Adipose tissue (tissue), 3 donors: ENCODE measurements around the gene PPP5C. TPM values are rescaled to one million over a fixed set of nuclear protein-coding genes. Genes with fewer than 3 reads are reported as not detected.
"Not testable (repeated sequence)": the region's sequence is repeated elsewhere in the genome, so short reads cannot be mapped to it uniquely, and the experiment has no call there.

Experiments
- H3K27ac ChIP-seq: one replicate; pipeline ENCODE4 v1.5.1; 2013; ENCODE audit warnings: low read depth, low read length
- WGBS, 3 donors: extraction: QIAGEN DNeasy Blood & Tissue Kit; methylation state at CpG; one replicate each; pipeline ENCODE4 v1.1.7; 2013; 5-methylcytosine and 5-hydroxymethylcytosine counted together
- polyA plus RNA-seq, 3 donors: library from polyadenylated mRNA; stranded (reverse); fragments of 200-250 nt; gene quantifications; one replicate each; pipeline ENCODE4 v1.2.3, GENCODE V29; 2013
- donor health status: healthy with polysubstance abuse.
- donor health status: Bipolar disorder and iron deficiency.
- donor health status: healthy.

PPP5C gene
- polyA plus RNA-seq, 3 donors = 22.2 to 38.3 (median 28.1) TPM

DNA sequence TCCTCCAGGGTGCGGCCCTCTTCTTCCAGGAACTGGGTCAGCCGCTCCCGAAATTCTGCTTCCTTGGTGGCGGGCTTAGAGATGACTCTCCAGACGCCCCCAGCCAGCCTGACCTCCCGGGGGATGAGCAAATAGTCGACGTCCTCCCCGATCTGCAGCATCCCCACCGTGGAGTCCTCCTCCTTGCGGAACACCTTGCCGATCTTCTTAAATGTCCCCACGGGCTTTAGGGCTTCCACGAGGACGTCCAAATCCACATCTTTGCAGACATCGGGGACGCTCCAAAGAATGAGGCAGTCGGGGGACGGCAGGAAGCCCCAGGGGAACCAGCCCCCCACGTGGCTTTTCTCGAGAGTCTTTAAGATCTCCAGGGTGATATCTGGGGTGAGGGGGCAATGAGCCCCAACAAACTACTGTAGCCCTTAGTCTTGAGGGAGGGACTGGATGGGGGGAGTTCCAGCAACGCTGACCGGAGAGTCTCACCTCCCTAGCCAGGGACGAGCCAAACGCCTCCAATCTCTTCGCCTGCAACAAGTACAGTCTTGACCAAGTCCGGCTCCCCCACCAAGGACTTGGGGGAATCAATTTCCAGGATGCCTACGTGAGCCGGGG is 65.9 kb downstream of the PPP5C start:
- no peak overlapping the region for H3K27ac ChIP-seq
- WGBS, 3 donors = 5 to 16% (median 11%) methylated on average over 29 of the region's 29 CpGs

DNA sequence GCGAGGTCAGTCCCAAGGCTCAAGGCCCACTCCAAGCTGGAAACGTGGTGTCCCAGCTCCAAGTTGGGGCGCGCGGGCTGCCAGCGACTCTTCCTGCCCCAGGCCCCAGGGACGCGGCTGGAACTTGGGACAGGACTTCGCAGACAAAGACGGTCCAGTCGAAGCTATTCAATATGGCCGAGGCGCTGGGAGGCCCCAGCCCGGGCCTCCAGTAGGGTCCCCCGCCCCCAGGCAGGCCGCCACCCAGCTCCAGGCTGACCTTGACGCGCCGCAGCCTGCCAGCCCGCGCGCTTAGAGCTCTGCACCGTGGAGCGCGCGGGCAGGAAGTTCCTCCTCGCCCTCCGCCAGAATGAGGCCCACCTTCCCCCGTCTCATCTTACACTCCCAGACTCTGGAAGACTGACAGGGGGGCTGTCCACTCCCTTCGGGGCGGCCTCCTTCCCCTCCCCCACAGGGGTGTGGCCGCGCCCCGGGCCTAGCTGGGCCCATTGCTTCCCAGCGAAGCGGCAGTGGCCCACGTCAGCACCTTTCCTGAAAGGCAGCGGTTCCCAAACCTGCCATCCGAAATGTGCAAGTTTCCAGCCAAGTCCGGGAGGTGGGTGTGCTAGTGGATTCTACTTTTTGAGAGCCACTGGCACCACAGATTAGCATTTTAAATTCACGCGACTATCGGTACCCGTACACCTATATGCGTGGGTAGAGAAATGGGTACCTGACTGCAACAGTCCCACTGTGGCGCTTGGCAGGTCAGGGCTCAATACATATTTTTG is 66.6 kb downstream of the PPP5C start, which contains the start of gene CCDC8:
CCDC8 (minus strand) TSS at position 303 of the 770 bp plus-strand sequence. CDS start 754 bp downstream, outside the sequence.
- 12 to 14% (median 12%) methylated on average over 39 to 46 of the region's 46 CpGs for WGBS, 3 donors
- no peak within 1 kb of the TSS for H3K27ac ChIP-seq

DNA sequence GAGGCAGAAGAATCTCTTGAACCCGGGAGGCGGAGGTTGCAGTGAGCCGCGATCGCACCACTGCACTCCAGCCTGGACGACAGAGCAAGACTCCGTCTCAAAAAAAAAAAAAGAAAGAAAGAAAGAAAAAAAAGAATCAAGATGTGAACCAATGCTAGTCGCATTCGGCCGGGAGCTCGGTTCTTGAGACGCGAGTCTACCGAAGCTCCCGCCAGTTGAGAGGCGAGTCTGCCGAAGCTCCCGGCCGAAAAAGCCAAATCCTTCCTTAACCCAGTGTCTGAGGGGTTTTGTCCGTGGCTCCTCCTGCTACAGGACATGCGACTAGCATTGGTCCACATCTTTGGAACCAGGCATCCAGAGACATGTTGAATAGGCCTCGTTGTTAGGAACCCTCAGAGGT is 68.0 kb downstream of the PPP5C start:
- not testable (repeated sequence) for H3K27ac ChIP-seq
- WGBS, 3 donors = 91 to 97% (median 95%) methylated on average over 22 of the region's 22 CpGs

DNA sequence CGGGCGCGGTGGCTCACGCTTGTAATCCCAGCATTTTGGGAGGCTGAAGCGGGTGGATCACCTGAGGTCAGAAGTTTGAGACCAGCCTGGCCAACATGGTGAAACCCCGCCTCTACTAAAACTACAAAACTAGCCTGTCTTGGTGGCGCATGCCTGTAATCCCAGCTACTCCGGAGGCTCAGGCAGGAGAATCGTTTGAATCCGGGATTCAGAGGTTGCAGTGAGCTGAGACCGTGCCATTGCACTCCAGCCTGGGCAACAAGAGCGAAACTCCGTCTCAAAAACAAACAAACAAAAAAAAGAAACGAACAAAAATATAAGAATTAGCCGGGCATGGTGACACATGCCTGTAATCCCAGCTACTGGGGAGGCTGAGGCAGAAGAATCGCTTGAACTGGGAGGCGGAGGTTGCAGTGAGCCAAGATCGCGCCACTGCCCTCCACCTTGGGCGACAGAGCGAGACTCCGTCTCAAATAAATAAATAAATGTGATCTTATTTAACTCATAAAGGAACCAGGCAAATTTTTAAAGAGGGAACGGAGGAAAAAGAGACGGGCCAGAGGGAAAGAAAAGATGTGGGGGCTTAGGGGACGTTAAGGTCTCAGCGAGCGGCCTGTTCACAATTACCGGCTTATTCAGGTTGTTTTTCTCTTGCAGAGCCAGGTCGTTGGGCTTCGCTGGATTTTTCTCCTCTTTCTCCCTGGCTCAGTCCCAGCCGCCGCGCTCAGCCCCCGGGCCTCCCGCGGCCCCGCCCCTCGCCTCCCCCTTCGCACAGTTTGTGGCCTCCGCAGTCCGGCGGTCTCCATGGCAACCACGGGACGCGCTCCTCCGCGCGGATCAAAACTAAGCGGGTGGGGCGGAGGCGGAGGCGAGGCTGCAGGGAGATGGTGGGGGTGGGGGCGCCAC is 69.2 kb downstream of the PPP5C start:
- 20 to 27% (median 25%) methylated on average over 53 of the region's 53 CpGs for WGBS, 3 donors
- not testable (repeated sequence) for H3K27ac ChIP-seq

DNA sequence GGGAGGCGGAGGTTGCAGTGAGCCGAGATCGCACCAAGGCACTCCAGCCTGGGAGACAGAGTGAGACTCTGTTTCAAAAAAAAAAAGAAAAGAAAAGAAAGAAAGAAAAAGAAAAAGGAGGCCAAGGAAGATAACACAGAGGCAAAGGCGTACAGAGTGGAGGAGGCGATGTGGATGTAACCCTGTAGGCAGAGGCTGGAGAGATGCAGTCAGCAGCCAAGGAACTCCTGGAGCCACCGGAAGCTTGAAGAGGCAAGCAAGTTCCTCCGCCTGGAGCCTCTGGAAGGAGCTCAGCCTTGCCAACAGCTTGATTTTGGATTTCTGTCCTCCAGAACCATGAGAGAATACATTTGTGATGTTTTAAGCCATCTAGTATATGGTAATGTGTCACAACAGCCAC is 73.2 kb downstream of the PPP5C start:
- H3K27ac ChIP-seq = no peak overlapping the region
- 75 to 80% (median 76%) methylated on average over 7 of the region's 7 CpGs for WGBS, 3 donors

GRCh38 chr19:46422344-46422743 is 75.5 kb downstream of the PPP5C start:
- no peak overlapping the region for H3K27ac ChIP-seq
- WGBS, 3 donors = 73 to 84% (median 81%) methylated on average over 2 of the region's 2 CpGs

DNA sequence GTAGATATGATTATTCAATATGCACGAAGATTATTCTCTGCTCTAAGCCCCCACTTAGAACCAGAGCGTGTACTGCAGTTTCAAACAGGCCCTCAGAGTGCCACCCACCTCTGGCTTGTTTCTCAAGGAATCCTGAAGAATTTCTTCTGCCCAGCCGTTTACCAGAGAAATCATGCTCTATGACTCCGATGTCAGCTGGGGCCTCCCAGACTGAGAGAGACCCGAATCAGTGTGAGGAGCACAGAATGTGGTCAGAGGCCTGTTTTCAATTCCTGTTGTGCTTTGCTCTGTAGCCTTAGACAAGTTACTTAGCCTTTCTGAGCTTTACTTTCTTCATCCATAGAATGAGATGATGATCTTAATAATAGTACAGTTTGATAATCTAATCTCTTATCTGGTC is 76.3 kb downstream of the PPP5C start:
- WGBS, 3 donors = 66 to 88% (median 75%) methylated on average over 5 of the region's 5 CpGs
- H3K27ac ChIP-seq = no peak overlapping the region

DNA sequence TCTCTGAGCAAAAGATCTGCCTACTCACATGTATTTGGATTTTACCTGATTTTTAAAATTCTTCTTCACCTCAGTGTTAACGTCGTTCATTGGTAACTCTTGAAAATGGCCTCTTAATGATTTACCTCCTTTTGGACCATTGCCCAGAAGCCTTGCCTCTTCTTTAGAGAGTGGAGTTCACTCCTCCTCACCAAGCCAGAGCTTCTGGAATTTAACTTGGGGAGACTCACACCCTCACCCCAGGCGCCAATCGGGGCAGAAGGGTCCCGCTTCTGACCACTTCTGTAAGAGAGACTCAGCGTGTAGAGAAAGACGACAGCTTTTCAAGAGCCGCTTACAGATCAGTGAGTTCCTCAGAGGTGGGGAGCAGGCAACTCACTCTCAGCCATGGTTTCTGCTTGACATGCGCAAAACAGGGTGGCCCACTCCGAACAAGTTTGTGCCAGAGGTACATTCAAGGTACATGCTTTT is 79.2 kb downstream of the PPP5C start:
- H3K27ac ChIP-seq = no peak overlapping the region
- 2 to 15% (median 2%) methylated on average over 10 of the region's 10 CpGs for WGBS, 3 donors

- no peak overlapping the region for H3K27ac ChIP-seq
- 1 to 3% (median 2%) methylated on average over 32 of the region's 32 CpGs for WGBS, 3 donors
Observed at GRCh38 chr19:46426506-46427162, 79.7 kb downstream of the PPP5C start.

DNA sequence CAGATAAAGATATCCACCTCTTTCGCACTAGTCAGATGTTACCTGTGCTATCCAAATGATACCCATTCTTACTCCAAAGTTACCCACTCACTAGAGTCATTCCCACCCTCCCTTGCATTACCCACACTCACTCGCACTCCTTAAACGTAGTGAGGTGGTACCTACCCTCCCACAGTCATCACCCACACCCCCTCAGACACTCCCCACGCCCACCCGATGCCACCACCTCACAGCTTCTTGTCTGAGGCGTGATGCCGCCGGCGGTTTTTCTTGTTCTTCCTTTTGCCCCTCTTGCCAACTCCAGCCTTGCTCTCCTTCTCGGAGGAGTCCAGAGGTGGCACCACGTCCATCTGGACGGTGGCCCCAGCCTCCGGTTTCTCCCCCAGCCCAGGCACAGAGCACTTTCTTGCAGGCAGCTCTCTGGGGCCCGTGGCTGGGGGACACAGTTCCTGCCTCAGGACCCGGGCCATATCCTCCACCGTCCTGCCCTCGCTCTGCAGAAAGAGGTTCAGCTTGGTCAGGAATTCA is 80.7 kb downstream of the PPP5C start:
- no peak overlapping the region for H3K27ac ChIP-seq
- WGBS, 3 donors = 82 to 88% (median 83%) methylated on average over 17 of the region's 17 CpGs

- WGBS, 3 donors = 25 to 32% (median 27%) methylated on average over 49 to 52 of the region's 52 CpGs
- H3K27ac ChIP-seq = no peak within 1 kb of the TSS
Observed at GRCh38 chr19:46428239-46429135, 81.6 kb downstream of the PPP5C start, which contains the start of gene PNMA8C. Gene PNMA8C, minus strand, starts transcription at chr19:46428936. Its CDS starts 577 bp downstream, at chr19:46428359.

DNA sequence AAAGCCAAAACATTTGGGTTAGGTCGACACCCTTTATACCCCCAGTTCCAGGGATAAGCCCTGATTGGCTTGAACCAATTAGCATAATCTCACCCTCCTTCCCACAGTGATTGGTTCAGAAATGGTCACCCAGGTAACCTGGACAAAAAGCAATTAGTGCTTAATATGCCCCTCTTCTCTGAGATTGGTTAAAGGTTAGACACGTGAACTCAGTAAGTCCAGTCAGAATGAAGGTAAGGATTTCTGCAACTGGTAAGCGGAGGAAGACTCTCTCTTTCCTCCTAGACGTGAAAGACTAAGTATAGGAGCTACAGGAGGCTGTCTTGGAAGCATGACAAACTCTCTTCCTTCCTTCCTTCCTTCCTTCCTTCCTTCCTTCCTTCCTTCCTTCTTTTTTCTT is 83.1 kb downstream of the PPP5C start:
- H3K27ac ChIP-seq = no peak overlapping the region
- WGBS, 3 donors = 70 to 75% (median 71%) methylated on average over 4 of the region's 4 CpGs

GRCh38 chr19:46431824-46432223 is 84.9 kb downstream of the PPP5C start:
- no peak overlapping the region for H3K27ac ChIP-seq
- WGBS, 3 donors = 17 to 56% (median 51%) methylated on average over 10 of the region's 10 CpGs

GRCh38 chr19:46433470-46433869 is 86.6 kb downstream of the PPP5C start:
- WGBS, 3 donors = 70 to 75% (median 74%) methylated on average over 7 of the region's 7 CpGs
- H3K27ac ChIP-seq = not testable (repeated sequence)

DNA sequence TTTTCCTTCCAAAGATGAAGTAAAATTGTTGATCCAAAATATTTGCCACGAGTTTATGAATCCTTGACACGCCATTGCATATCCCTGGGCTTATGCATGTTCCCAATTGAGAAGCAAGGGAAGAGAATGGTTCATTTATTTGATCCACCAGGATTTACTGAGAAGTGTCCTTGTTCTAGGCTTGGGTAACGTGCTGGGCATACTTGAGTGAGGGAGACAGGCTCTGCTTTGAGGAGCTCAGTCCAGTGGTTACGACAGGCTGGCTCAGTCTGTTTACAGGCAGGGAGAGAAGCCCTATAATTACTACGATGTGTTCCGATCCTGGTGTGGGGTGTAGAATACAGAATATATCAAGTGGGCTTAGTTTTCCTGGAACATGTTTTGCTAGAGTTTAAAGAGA is 88.1 kb downstream of the PPP5C start:
- H3K27ac ChIP-seq = no peak overlapping the region
- 52 to 62% (median 59%) methylated on average over 6 of the region's 6 CpGs for WGBS, 3 donors

- 96 to 100% (median 97%) methylated on average over 4 of the region's 4 CpGs for WGBS, 3 donors
- not testable (repeated sequence) for H3K27ac ChIP-seq
Observed at GRCh38 chr19:46435689-46436088, 88.8 kb downstream of the PPP5C start.
